Endothelial cell of umbilical vein (primary cell): ENCODE results near the gene ANO7. TPM values are rescaled to one million over a fixed set of nuclear protein-coding genes. Genes with fewer than 3 reads are reported as not detected.

ENCODE experiments used
- BruUV-seq: library from RNA; stranded (reverse); fragments of 400-500 nt; replicated peaks from 2 replicates; lab custom pipeline; 2021; lab: Mats Ljungman, UMichigan
- CTCF ChIA-PET: fragments of 300-600, 350-600 bp; sonication (Branson Sonifier 250); formaldehyde crosslinking; loops from one replicate; lab custom pipeline; 2021; ENCODE audit warnings: antibody characterized with exemption, inconsistent platforms; lab: Charles Lee
- POLR2A ChIA-PET: fragments of 300-600, 350-600 bp; sonication (Branson Sonifier 250); formaldehyde crosslinking; loops from one replicate; lab custom pipeline; 2021; ENCODE audit warnings: antibody characterized with exemption, inconsistent platforms; lab: Charles Lee
- DNase-seq: peaks from one replicate; pipeline ENCODE4 v3.0.0-alpha.2; 2011; ENCODE audit warnings: low read depth, low spot score
- FAIRE-seq: peaks from 2 replicates; lab custom pipeline; 2011; peaks lifted over from hg19 to GRCh38; lab: Jason Lieb, UNC
- H2AFZ ChIP-seq: 2 replicates; pipeline ENCODE4 v1.6.0; 2012; ENCODE audit warnings: low read depth, low read length, control low read depth, inconsistent platforms
- H3K27ac ChIP-seq: 2 replicates; pipeline ENCODE4 v1.5.1; 2011; ENCODE audit warnings: low read depth, mild to moderate bottlenecking, control low read depth, low read length, moderate library complexity; ENCODE audit not compliant: insufficient read depth
- H3K27me3 ChIP-seq, 2 experiments: 2 replicates each; pipeline versions ENCODE4 v1.6.0 to v1.6.1; 2011; ENCODE audit warnings: low read length in 2 of 2, mixed read lengths in 1 of 2; ENCODE audit not compliant: control insufficient read depth in 2 of 2, insufficient read depth in 2 of 2
- H3K36me3 ChIP-seq, 2 experiments: 2 replicates in 1 of 2; 3 replicates in 1 of 2; pipeline ENCODE4 v1.5.1; 2011; ENCODE audit warnings: low read length in 2 of 2, mild to moderate bottlenecking in 1 of 2, moderate library complexity in 1 of 2; ENCODE audit not compliant: control insufficient read depth in 2 of 2, insufficient read depth in 2 of 2; ENCODE audit errors: extremely low read depth in 1 of 2
- H3K4me1 ChIP-seq: 3 replicates; pipeline ENCODE4 v1.5.1; 2011; ENCODE audit warnings: mild to moderate bottlenecking, low read length; ENCODE audit not compliant: control insufficient read depth, insufficient read depth; ENCODE audit errors: extremely low read depth
- H3K4me2 ChIP-seq: 2 replicates; pipeline ENCODE4 v1.6.1; 2011; ENCODE audit warnings: low read length, control low read depth, mixed read lengths; ENCODE audit not compliant: insufficient read depth
- H3K4me3 ChIP-seq, 3 experiments: fragments of 200-600 bp in 1 of 3; sonication (generic), shearing (Covaris generic) in 1 of 3; replicated peaks in 1 of 3; 2 replicates each; pipeline ENCODE4 v1.5.1; 2011 to 2016; ENCODE audit warnings: control low read depth in 3 of 3, low read length in 3 of 3, mild to moderate bottlenecking in 2 of 3, inconsistent platforms in 1 of 3, low read depth in 1 of 3, moderate library complexity in 1 of 3; ENCODE audit not compliant: insufficient read depth in 1 of 3
- H3K79me2 ChIP-seq: 2 replicates; pipeline ENCODE4 v1.6.0; 2012; ENCODE audit warnings: low read length, inconsistent platforms; ENCODE audit not compliant: control insufficient read depth, insufficient read depth
- H3K9ac ChIP-seq: replicated peaks from 2 replicates; pipeline ENCODE3; 2011; ENCODE audit warnings: low read length, control low read depth; ENCODE audit not compliant: insufficient read depth; ENCODE audit errors: extremely low read depth
- H3K9me1 ChIP-seq: replicated peaks from 3 replicates; pipeline ENCODE4 v1.6.0; 2011; ENCODE audit warnings: mild to moderate bottlenecking, low read length; ENCODE audit not compliant: control insufficient read depth, insufficient read depth; ENCODE audit errors: extremely low read depth
- H3K9me3 ChIP-seq: replicated peaks from 2 replicates; pipeline ENCODE4 v1.5.1; 2012; ENCODE audit warnings: low read length, inconsistent platforms; ENCODE audit not compliant: control insufficient read depth, insufficient read depth
- H4K20me1 ChIP-seq: replicated peaks from 2 replicates; pipeline ENCODE3; 2011; ENCODE audit warnings: mild to moderate bottlenecking, low read length; ENCODE audit not compliant: control insufficient read depth, insufficient read depth; ENCODE audit errors: extremely low read depth
- JUN ChIP-seq: IDR thresholded peaks from 2 replicates; pipeline ENCODE4 v1.6.1; 2011; ENCODE audit warnings: borderline replicate concordance, low read depth; ENCODE audit not compliant: insufficient read length, insufficient read depth
- MYC ChIP-seq: IDR thresholded peaks from one replicate; pipeline ENCODE4 v1.6.1; 2011; ENCODE audit warnings: mild to moderate bottlenecking, low read depth, low read length
- POLR2A ChIP-seq: IDR thresholded peaks from 2 replicates; pipeline ENCODE4 v1.6.1; 2012; ENCODE audit warnings: low read depth, mild to moderate bottlenecking, control low read depth, low read length
- POLR2AphosphoS5 ChIP-seq: IDR thresholded peaks from 2 replicates; pipeline ENCODE4 v1.6.1; 2012; ENCODE audit warnings: low read depth, mild to moderate bottlenecking, control low read depth, low read length, moderate library complexity; ENCODE audit not compliant: insufficient read depth
- dilution Hi-C: fragments of 300-500 bp; cut with MboI; formaldehyde crosslinking; loops from one replicate; pipeline ENCODE4 v1.15.0; 2019; ENCODE audit warnings: low sequenced_read_pairs; ENCODE audit not compliant: extremely low pct_ligation_motif_present
- intact Hi-C: fragments of 100-400 bp; cut with micrococcal nuclease; formaldehyde crosslinking; loops from one replicate; pipeline ENCODE4 v1.10.0; 2022
- polyA plus RNA-seq, 4 experiments: library from polyadenylated mRNA; depleted of rRNA in 3 of 4; stranded (reverse) in 3 of 4; unstranded in 1 of 4; fragments of >200 nt; gene quantifications; 2 replicates each; pipeline versions ENCODE4 v1.2.1 to v1.2.3, GENCODE V29; 2011 to 2012; ENCODE audit warnings: missing spikeins in 1 of 4
- total RNA-seq: library from RNA; stranded (reverse); gene quantifications from 2 replicates; pipeline ENCODE4 v1.2.3, GENCODE V29; 2021

Gene ANO7
- total and polyA plus RNA-seq, 2 donors (not counting 3 experiments of a cell fraction or from before 2014, with no cell fraction given): 0.81 to 2.5 TPM

DNA sequence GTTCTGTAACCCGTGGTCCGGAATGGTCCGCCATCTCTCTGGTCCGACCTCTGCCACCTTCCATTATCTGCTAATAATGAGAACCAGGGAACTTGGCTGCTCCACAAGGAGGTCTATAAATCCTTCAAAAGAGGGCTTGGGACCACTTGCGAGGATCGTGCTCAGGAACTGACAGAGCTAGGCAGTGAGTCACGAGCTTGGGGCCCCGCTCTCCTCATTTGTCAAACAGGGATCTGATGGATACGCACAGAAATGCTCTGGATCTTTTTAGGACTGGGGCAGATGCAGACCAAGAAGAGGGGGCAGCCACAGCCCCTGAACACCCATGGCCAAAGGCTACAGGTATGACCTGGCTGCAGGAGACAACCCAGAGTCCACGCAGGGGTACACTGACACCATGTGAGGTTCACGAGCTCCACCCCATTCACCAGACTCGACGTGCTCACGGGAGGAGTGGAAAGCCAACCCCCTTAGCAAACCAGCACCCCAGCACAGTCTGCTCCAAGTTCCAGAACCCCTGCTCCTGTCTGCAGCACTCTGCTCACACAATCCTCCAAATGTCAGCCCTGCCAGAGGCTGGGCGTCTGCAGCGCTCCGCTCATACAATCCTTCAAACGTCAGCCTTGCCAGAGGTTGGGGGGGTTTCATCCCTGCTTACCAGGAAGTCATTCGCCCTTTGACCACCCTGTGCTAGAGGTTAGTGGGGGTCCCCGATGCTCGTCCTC lies 45.8 kb downstream of the ANO7 start:
- dilution Hi-C loops (no loop called here), intact Hi-C loops (no loop called here)
- CTCF ChIA-PET: no interaction called here
- Histone ChIP-seq H3K27me3 (no peaks in the 10 kb centered on the region), H3K9me3 (no peaks in the 10 kb centered on the region), H4K20me1 (no peaks in the 10 kb centered on the region), H3K27ac (no peak overlapping the region), H3K9me1 (no peaks in the 10 kb centered on the region), H3K79me2 (no peaks in the 10 kb centered on the region), H3K36me3 (peaks cover 35 to 78% of the 10 kb centered on the region in 2 experiments), H3K4me2 (no peak overlapping the region), H2AFZ (no peak overlapping the region), H3K4me3 (no peak overlapping the region), H3K4me1 (peaks cover 9% of the 10 kb centered on the region), H3K9ac (no peak overlapping the region)
- no peak for TF ChIP-seq MYC
- TF ChIP-seq JUN: no peak
- no TSS peak for BruUV-seq
- POLR2A ChIA-PET: no interaction called here
- DNase-seq (no peak), FAIRE-seq (no peak)

GRCh38 chr2:241234962-241235740 lies 46.7 kb downstream of the ANO7 start:
- Histone ChIP-seq H3K79me2 (no peaks in the 10 kb centered on the region), H2AFZ (no peak overlapping the region), H3K9me3 (no peaks in the 10 kb centered on the region), H3K36me3 (peaks cover 39 to 78% of the 10 kb centered on the region in 2 experiments), H3K27ac (no peak overlapping the region), H3K4me2 (no peak overlapping the region), H3K9me1 (no peaks in the 10 kb centered on the region), H3K9ac (no peak overlapping the region), H3K4me3 (no peak overlapping the region), H3K27me3 (no peaks in the 10 kb centered on the region), H3K4me1 (peaks cover 6% of the 10 kb centered on the region), H4K20me1 (no peaks in the 10 kb centered on the region)
- TF ChIP-seq POLR2AphosphoS5 (peak; percentile 6), POLR2A (no peak)
- intact Hi-C loops (no loop called here), dilution Hi-C loops (no loop called here)
- CTCF ChIA-PET: no interaction called here
- no peak for DNase-seq
- BruUV-seq: no TSS peak
- POLR2A ChIA-PET: no interaction called here
- peak; percentile 12 for FAIRE-seq
